HCT116 (cell line): Measurements from ENCODE around the gene LMLN. TPM values are rescaled to one million over a fixed set of nuclear protein-coding genes. Genes with fewer than 3 reads are reported as not detected.

ENCODE experiments used
- ATAC-seq: fragments of 200-7000 bp; cut with Tn5 transposase; 2 replicates; pipeline ENCODE4 v1.9.1; 2020; ENCODE audit warnings: mild to moderate bottlenecking, moderate library complexity
- BruUV-seq: library from RNA; stranded (reverse); fragments of 400-500 nt; replicated peaks from 2 replicates; lab custom pipeline; 2021; lab: Mats Ljungman, UMichigan
- CTCF ChIA-PET: fragments of 300-600 bp; sonication (Branson Sonifier 250); formaldehyde crosslinking; loops from one replicate; lab custom pipeline; 2021; ENCODE audit warnings: antibody characterized with exemption; lab: Charles Lee
- POLR2A ChIA-PET: fragments of 300-600, 350-600 bp; sonication (Branson Sonifier 250); formaldehyde crosslinking; loops from one replicate; lab custom pipeline; 2021; ENCODE audit warnings: antibody characterized with exemption; lab: Charles Lee
- RAD21 ChIA-PET, 2 experiments: fragments of 300-600 bp; sonication (Branson Sonifier 250); formaldehyde crosslinking; loops; one replicate each; lab custom pipeline; 2023; ENCODE audit warnings: low total read pairs in 2 of 2; ENCODE audit not compliant: uncharacterized antibody in 2 of 2, unreplicated experiment in 2 of 2, low non-redundant PET in 1 of 2; lab: Charles Lee
- DNase-seq: peaks from one replicate; pipeline ENCODE4 v3.0.0-alpha.2; 2010; ENCODE audit warnings: low read depth, low spot score
- H2AFZ ChIP-seq: fragments of 200-600 bp; shearing (Covaris generic), sonication (generic); 2 replicates; pipeline ENCODE4 v1.6.1; 2017; ENCODE audit warnings: low read depth, mixed run types, mixed read lengths, antibody characterized with exemption, low read length; ENCODE audit not compliant: poor library complexity, severe bottlenecking
- H3K27ac ChIP-seq: 2 replicates; pipeline ENCODE4 v1.5.1; 2012; ENCODE audit warnings: low read depth, low read length
- H3K27me3 ChIP-seq: fragments of 200-600 bp; sonication (generic); 2 replicates; pipeline ENCODE4 v1.6.1; 2016; ENCODE audit warnings: mixed run types, low read length, mixed read lengths; ENCODE audit not compliant: insufficient read depth
- H3K36me3 ChIP-seq, 2 experiments: fragments of 200-500 bp in 1 of 2; fragments of 200-600 bp in 1 of 2; sonication (Bioruptor generic) in 1 of 2; sonication (generic) in 1 of 2; 2 replicates each; pipeline versions ENCODE4 v1.5.1 to v1.6.1; 2014 to 2016; ENCODE audit warnings: low read length in 2 of 2, inconsistent platforms in 1 of 2, mixed read lengths in 1 of 2, mixed run types in 1 of 2; ENCODE audit not compliant: insufficient read depth in 2 of 2, control insufficient read depth in 1 of 2
- H3K4me1 ChIP-seq, 2 experiments: fragments of 200-600 bp in 1 of 2; sonication (generic) in 1 of 2; 2 replicates each; pipeline versions ENCODE4 v1.5.1 to v1.6.1; 2012 to 2017; ENCODE audit warnings: low read length in 2 of 2, inconsistent platforms in 1 of 2, mild to moderate bottlenecking in 1 of 2, mixed read lengths in 1 of 2, mixed run types in 1 of 2, moderate library complexity in 1 of 2; ENCODE audit not compliant: insufficient read depth in 2 of 2, control insufficient read depth in 1 of 2
- H3K4me2 ChIP-seq: fragments of 200-600 bp; sonication (generic); 2 replicates; pipeline ENCODE4 v1.6.1; 2017; ENCODE audit warnings: mixed run types, low read length, mixed read lengths
- H3K4me3 ChIP-seq, 2 experiments: fragments of 200-600 bp in 1 of 2; sonication (generic) in 1 of 2; replicated peaks in 1 of 2; 2 replicates each; pipeline ENCODE4 v1.5.1; 2011 to 2016; ENCODE audit warnings: low read length in 2 of 2, control low read depth in 1 of 2, low read depth in 1 of 2, mild to moderate bottlenecking in 1 of 2, mixed read lengths in 1 of 2, mixed run types in 1 of 2
- H3K79me2 ChIP-seq: fragments of 200-600 bp; sonication (generic); 2 replicates; pipeline ENCODE4 v1.6.1; 2017; ENCODE audit warnings: mild to moderate bottlenecking, mixed run types, low read length, moderate library complexity, mixed read lengths; ENCODE audit not compliant: insufficient read depth
- H3K9ac ChIP-seq: fragments of 200-600 bp; sonication (generic); 2 replicates; pipeline ENCODE4 v1.6.1; 2016; ENCODE audit warnings: low read length, mixed read lengths
- H3K9me2 ChIP-seq: fragments of 200-600 bp; sonication (generic), shearing (Covaris generic); 2 replicates; pipeline ENCODE4 v1.6.1; 2017; ENCODE audit warnings: mixed run types, mild to moderate bottlenecking, moderate library complexity; ENCODE audit not compliant: insufficient read depth
- H3K9me3 ChIP-seq, 2 experiments: fragments of 200-500 bp in 1 of 2; fragments of 200-600 bp in 1 of 2; sonication (Bioruptor generic) in 1 of 2; sonication (generic) in 1 of 2; 2 replicates each; pipeline ENCODE4 v1.6.1; 2014 to 2017; ENCODE audit warnings: low read length in 2 of 2, mixed read lengths in 2 of 2, inconsistent platforms in 1 of 2, low read depth in 1 of 2, mild to moderate bottlenecking in 1 of 2, mixed run types in 1 of 2, moderate library complexity in 1 of 2; ENCODE audit not compliant: control insufficient read depth in 1 of 2, insufficient read depth in 1 of 2
- H4K20me1 ChIP-seq: fragments of 200-600 bp; sonication (generic), shearing (Covaris generic); 2 replicates; pipeline ENCODE4 v1.6.1; 2017; ENCODE audit warnings: mixed run types, mild to moderate bottlenecking, moderate library complexity; ENCODE audit not compliant: insufficient read depth
- EGR1 ChIP-seq: IDR thresholded peaks from 2 replicates; pipeline ENCODE4 v1.6.1; 2012; ENCODE audit warnings: low read depth
- EZH2phosphoT487 ChIP-seq: fragments of 200-600 bp; IDR thresholded peaks from 2 replicates; pipeline ENCODE4 v1.6.1; 2018; ENCODE audit warnings: antibody characterized with exemption, borderline replicate concordance
- JUND ChIP-seq: IDR thresholded peaks from 2 replicates; pipeline ENCODE4 v1.6.1; 2012
- REST ChIP-seq: IDR thresholded peaks from 2 replicates; pipeline ENCODE4 v1.6.1; 2012; ENCODE audit warnings: low read depth
- SP1 ChIP-seq: IDR thresholded peaks from 2 replicates; pipeline ENCODE4 v1.6.1; 2012; ENCODE audit warnings: low read depth
- TCF7L2 ChIP-seq: IDR thresholded peaks from 2 replicates; pipeline ENCODE4 v1.7.0; 2011; ENCODE audit warnings: borderline replicate concordance, inconsistent platforms; ENCODE audit not compliant: insufficient read depth, insufficient read length; ENCODE audit errors: extremely low read depth
- ZNF274 ChIP-seq: fragments of 200-500 bp; sonication (Bioruptor generic); IDR thresholded peaks from 2 replicates; pipeline ENCODE4 v1.6.1; 2014; ENCODE audit warnings: mild to moderate bottlenecking, low read depth, low read length, inconsistent platforms
- intact Hi-C: fragments of 100-400 bp; cut with micrococcal nuclease; formaldehyde crosslinking; loops from 2 replicates; pipeline ENCODE4 v1.10.0; 2022
- total RNA-seq: library from RNA; stranded (reverse); gene quantifications from one replicate; pipeline ENCODE4 v1.2.1, GENCODE V29; 2021; ENCODE audit not compliant: unreplicated experiment

LMLN gene
- total RNA-seq, 1 experiment from 2014 or later: 7.2 TPM

- ChIA-PET RAD21 (no interaction called here), CTCF (no interaction called here), POLR2A (no interaction called here)
- no peaks in the 10 kb centered on the region for H3K79me2 ChIP-seq
- H3K4me3 ChIP-seq: no peak overlapping the region
- DNase-seq (no peak), ATAC-seq (no peak)
- no peaks in the 10 kb centered on the region for H3K9me2 ChIP-seq
- H3K4me2 ChIP-seq: no peak overlapping the region
- no peak overlapping the region for H2AFZ ChIP-seq
- TF ChIP-seq SP1 (no peak), ZNF274 (no peak), REST (no peak), EZH2phosphoT487 (no peak), EGR1 (no peak), JUND (no peak), TCF7L2 (no peak)
- H3K4me1 ChIP-seq: peaks cover 0 to 7% of the 10 kb centered on the region in 2 experiments; a peak in 2 of 4 replicates
- BruUV-seq: no TSS peak
- no peaks in the 10 kb centered on the region for H4K20me1 ChIP-seq
- no peaks in the 10 kb centered on the region for H3K27me3 ChIP-seq
- H3K9ac ChIP-seq: no peak overlapping the region
- H3K36me3 ChIP-seq: no peaks in the 10 kb centered on the region
- intact Hi-C loops: no loop called here
- H3K9me3 ChIP-seq: no peaks in the 10 kb centered on the region
- H3K27ac ChIP-seq: no peak overlapping the region
Measured at GRCh38 chr3:198065897-198066296, 105.9 kb downstream of the LMLN start.
